Measurements from ENCODE around the gene WFIKKN2. TPM values are rescaled to one million over a fixed set of nuclear protein-coding genes. Genes with fewer than 3 reads are reported as not detected.

The WFIKKN2 gene
- total RNA-seq (2022; extraction: Qiagen RNA extraction; ENCODE audit: low read depth): 0.03 TPM in 1 of 5 replicates, not detected in the others

DNA sequence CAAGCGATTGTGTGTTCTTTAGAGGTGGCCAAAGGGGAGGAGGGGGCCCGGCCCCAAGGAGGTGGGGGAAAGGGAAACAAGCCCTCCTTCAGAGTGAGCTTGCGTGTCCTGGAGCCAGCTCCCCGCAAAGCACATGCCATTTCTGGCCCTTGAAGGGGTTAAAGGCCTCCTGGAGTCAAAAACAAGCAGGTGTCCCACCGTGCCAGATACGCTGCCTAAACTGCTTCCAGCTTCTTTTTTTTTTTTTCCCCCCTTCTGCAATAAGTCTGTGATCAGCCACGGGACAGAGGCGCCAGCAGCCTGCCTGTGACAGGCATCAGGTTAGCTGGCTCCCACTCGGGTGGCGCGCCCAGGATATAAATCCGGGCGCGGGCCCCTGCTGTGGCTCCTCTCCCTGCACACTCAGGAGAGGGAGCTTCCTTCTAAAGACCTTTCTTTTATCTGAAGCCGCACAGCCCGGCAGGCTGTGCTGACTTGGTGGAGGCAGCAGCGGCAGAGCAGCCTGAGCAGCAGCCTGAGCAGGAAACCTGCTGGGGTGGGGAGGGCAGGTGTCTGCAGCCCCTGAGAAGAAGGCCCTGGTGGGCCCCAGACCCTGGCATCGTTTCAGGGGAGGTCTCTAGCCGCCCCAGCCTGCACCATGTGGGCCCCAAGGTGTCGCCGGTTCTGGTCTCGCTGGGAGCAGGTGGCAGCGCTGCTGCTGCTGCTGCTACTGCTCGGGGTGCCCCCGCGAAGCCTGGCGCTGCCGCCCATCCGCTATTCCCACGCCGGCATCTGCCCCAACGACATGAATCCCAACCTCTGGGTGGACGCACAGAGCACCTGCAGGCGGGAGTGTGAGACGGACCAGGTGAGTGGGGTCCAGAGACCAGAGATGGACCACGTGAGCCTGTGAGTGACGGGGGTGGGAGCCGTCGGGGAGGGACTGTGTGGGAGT, at the start of gene WFIKKN2:
Gene WFIKKN2, plus strand, starts transcription at position 286 of the 934 bp plus-strand sequence. Its CDS starts 352 bp downstream, at position 638.

GRCh38 chr17:50866261-50866949, 31.0 kb downstream of the WFIKKN2 start, which contains the start of gene TOB1:
TOB1 (minus strand) TSS chr17:50866354; CDS start chr17:50864017, 2,337 bp downstream.

Other genes starting within 250 kb of the WFIKKN2 start
- 114 to 159 TPM (median 130 TPM) in 5 replicates for gene ABCC3, start 200.7 kb upstream of the WFIKKN2 start, total RNA-seq (2022; extraction: Qiagen RNA extraction; ENCODE audit: low read depth)
- 41.4 to 49.1 TPM (median 43.9 TPM) in 5 replicates for gene ANKRD40, start 127.7 kb upstream of the WFIKKN2 start, total RNA-seq (2022; extraction: Qiagen RNA extraction; ENCODE audit: low read depth)
- gene LUC7L3, start 116.0 kb upstream of the WFIKKN2 start, total RNA-seq (2022; extraction: Qiagen RNA extraction; ENCODE audit: low read depth): 71.5 to 123 TPM (median 91.5 TPM) in 5 replicates
- gene ANKRD40CL, start 68.1 kb upstream of the WFIKKN2 start, total RNA-seq (2022; extraction: Qiagen RNA extraction; ENCODE audit: low read depth): not detected in 5 replicates
- 73.6 to 92.6 TPM (median 77.4 TPM) in 5 replicates for gene TOB1, start 30.8 kb downstream of the WFIKKN2 start, total RNA-seq (2022; extraction: Qiagen RNA extraction; ENCODE audit: low read depth)

Data from A549 treated with CpdA at 1 μM for 4 hours (cell line).